OCI-LY1 (cell line): ENCODE results near the gene MGA.
"Not testable (repeated sequence)": the region's sequence is repeated elsewhere in the genome, so short reads cannot be mapped to it uniquely, and the experiment has no call there.

Source experiments
- CTCF ChIP-seq: fragments of 200-600 bp; sonication (generic), shearing (Covaris generic); IDR thresholded peaks from 2 replicates; pipeline ENCODE4 v1.5.1; 2017; ENCODE audit warnings: mild to moderate bottlenecking, antibody characterized with exemption, low read length, moderate library complexity, mixed read lengths
- EZH2 ChIP-seq: fragments of 200-600 bp; sonication (generic), shearing (Covaris generic); IDR thresholded peaks from 2 replicates; pipeline ENCODE4 v1.8.0; 2017; ENCODE audit warnings: borderline replicate concordance, mixed run types, mild to moderate bottlenecking, antibody characterized with exemption, low read length, moderate library complexity, mixed read lengths

- not testable (repeated sequence) for TF ChIP-seq CTCF, EZH2
These were observed 67.9 kb downstream of the MGA start for GRCh38 chr15:41728061-41728460.
